GM19351 (cell line): Measurements from ENCODE around the gene NPR1.
"Not testable (repeated sequence)": the region's sequence is repeated elsewhere in the genome, so short reads cannot be mapped to it uniquely, and the experiment has no call there.

Experiments used
- ATAC-seq: cut with Tn5 transposase; IDR thresholded peaks from one replicate; pipeline ENCODE4 v1.9.1; 2021; ENCODE audit warnings: mild to moderate bottlenecking, moderate library complexity; ENCODE audit not compliant: unreplicated experiment

NPR1 gene

GRCh38 chr1:153723687-153724086 is 45.2 kb downstream of the NPR1 start:
- no peak for ATAC-seq

GRCh38 chr1:153724634-153725033 is 46.1 kb downstream of the NPR1 start:
- ATAC-seq: not testable (repeated sequence)

GRCh38 chr1:153727463-153728304 is 49.2 kb downstream of the NPR1 start, which contains the start of gene INTS3:
Gene INTS3 (plus strand): TSS chr1:153728050. CDS start chr1:153728635, 585 bp downstream.
- ATAC-seq: peak; percentile 96

DNA sequence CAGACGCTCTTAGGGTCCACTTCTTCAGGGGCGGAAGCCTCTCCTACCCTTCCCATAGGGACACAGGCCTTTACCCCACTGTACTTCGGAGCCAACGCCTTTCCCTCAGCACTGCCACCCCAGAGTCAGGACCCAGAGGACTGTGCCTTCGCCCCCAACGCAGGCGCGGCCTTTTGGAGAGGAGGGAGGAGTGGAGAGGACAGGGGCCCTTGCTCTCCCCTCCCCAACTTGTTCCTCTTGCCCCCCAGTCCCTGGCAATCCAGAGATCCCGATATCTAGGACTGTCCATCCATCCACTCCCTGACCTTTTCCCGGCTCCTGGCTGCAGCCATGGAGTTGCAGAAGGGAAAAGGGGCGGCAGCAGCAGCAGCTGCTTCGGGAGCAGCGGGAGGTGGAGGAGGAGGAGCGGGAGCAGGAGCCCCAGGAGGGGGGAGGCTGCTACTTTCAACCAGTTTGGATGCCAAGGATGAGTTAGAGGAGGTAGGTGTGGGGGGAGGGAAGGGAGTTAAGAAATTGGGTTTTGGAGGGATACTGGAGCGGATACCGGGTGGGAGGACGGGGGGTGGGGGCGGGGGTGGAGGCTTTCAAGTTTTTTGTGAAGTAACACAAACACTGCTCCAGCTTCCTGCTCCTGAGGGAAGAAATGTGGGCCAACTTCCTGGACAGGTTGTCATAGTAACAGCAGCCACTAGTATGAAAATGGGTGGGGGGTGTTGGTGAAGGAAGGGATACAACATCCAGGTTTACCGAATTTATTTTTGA is 50.0 kb downstream of the NPR1 start:
- ATAC-seq: no peak

DNA sequence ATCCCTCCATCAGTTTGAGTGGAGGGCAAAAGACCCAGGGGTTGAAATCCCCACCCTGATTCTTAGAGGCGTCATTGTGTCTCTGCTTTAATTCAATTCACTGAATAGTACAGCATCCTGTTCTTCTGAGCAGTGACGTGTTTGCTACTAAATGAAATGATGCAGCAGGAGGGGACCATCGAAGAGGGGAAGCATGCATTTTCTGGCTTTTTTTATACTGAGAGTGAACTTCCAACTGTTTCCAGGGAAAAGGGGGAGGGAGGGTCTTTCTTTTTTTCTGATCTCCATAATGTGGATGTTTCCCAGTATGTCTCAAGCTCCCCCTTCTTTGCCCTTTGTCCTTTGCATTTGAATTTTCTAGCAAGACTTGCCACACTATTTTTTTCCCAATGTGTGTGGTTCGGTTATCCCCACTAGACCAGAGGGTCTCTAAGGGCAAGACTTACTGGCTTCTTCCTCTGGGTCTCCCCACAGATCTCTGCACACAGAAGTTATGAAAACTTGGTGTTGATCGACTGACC is 52.0 kb downstream of the NPR1 start:
- no peak for ATAC-seq

- ATAC-seq: no peak
Measured at GRCh38 chr1:153733970-153734369, 55.5 kb downstream of the NPR1 start.

- no peak for ATAC-seq
Measured at GRCh38 chr1:153734396-153735089, 56.1 kb downstream of the NPR1 start.

DNA sequence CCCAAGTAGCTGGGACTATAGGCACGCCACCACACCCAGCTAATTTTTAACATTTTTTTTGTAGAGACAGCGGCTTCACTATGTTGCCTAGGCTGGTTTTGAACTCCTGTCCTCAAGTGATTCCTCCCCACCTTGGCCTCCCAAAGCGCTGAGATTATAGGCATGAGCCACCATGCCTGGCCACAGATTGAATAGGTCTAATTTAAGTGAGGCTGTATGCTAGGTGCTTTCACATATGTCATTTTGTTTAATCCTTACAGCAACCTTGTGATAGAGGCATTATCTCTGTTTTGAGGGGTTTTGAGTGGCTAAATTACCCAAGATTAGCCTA is 56.6 kb downstream of the NPR1 start:
- ATAC-seq: no peak

DNA sequence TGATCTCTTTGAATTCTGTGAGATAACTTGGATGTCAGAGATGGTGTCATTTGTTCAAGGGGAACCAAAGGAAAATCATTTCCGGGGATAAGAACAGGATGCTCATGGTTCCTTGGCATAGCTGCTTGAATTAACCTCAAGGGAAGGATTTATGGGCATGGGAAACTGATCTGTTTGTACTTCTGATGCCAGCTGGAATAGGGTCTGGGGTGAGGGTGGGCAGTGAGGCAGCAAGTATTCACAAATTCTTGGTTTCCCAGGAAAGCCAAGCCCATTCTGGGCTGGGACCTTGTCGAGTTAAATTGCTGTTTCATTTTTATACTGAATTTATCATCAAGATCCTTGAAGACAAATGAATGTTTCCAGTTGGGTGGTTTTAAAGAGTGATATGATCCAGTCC is 63.5 kb downstream of the NPR1 start:
- ATAC-seq: no peak

- ATAC-seq: no peak
Measured at GRCh38 chr1:153742411-153743142, 64.1 kb downstream of the NPR1 start.
